CD4-positive, alpha-beta T cell treated with Interleukin-17A for 4 hours (primary cell): Measurements from ENCODE around the gene XRN2.
"Not testable (repeated sequence)": the region's sequence is repeated elsewhere in the genome, so short reads cannot be mapped to it uniquely, and the experiment has no call there.

Source experiments
- DNase-seq: peaks from one replicate; pipeline ENCODE4 v3.0.0-alpha.2; 2020; ENCODE audit warnings: mixed read lengths

Gene XRN2

GRCh38 chr20:21391185-21391971, 88.2 kb downstream of the XRN2 start:
- no peak for DNase-seq

DNA sequence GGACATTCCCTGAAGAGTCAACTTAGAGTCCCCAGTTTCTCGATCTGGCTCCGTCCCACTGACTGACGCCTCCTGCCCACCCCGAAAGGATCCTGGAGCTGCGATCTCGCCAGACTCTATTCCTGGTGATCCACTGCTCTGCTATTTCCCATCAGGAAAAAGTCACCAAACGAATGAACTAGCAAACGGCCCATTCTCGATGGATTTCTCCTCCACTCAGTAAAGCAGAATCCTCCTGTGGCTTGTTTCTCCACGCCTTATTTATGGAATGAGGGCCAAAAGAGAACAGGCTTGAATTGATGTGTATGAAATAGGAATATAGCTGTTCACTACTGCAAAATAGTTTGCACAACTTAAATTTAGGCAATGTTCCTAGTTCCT, 88.8 kb downstream of the XRN2 start:
- no peak for DNase-seq

DNA sequence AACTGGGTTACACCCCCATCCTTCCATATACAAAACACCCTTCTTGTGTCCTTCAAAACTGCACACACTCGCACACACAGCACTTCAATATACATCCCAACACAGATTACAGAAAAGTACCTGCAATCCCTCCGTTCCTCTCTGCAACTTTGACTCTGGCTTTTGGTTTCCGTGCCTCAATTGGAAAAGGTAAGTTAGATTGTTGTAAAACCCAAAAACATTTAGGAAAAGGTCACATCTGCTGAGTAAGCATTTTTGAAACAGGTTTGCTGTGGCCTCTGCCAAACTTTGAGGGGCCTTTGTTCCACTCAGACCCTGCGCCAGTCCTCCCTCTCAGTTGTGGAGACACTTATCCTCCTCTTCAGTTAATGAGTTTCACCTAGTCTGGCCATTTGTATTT, 90.0 kb downstream of the XRN2 start:
- DNase-seq, result no peak

DNA sequence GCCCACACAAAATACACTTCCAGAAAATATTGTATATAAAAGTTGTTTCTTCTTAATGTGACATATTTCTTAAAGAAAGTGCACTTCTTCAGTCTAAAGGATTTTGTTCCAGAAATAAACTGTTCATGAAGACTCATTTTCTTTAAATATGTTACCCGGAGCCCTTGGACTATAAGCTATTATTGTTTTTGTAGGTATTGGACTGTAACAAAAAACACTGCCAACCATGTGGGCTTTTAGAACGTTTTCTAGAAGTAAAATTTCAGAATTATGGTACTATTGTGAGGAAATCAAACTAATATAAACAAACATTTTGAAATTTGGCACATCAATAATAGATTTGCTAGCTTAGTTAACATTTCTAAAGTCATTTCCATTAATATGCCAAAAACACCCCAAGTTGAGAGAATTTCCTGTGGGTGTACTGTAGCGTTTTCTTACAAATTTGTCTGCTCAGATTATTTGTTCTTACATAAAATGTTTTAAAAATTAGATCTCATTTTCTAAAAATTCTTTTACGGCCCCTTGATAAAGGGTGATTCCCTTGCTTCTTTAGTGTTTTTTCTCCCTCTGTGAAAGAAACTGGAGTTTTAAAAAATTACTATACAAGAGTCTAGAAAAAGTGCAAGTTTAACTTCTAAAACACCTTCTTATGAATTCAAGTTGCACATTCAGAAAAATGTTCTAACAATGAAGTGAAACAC, 90.8 kb downstream of the XRN2 start:
- DNase-seq, result no peak

GRCh38 chr20:21394551-21394950, 91.4 kb downstream of the XRN2 start:
- no peak for DNase-seq

DNA sequence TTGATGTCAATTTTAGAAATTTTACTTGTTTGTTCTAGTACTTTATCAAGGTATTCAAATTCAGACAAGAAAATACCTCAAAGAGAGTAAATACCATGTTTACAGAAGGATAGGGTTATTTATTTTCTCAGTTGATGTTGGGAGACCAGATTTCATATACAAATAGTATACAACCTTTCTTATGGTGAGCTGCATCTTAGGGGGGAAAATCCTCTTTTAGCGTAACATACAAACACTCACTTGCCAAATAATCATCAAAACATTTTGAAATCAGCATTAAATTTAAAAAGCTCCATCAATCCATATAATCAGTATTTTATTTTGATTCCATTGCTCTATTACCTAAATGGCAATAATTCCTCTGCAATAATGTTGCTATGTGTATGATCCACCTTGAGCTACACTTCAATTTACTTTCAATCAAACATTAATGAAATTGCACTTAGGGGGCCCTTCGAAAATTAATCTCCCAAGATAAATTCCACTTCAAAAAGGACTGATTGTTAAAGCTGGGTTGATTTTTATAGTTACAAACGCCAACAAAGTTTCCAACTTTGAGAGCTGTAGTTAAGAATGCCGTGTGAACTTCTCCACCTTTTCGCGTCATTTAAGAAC, 92.0 kb downstream of the XRN2 start:
- DNase-seq, result no peak

DNA sequence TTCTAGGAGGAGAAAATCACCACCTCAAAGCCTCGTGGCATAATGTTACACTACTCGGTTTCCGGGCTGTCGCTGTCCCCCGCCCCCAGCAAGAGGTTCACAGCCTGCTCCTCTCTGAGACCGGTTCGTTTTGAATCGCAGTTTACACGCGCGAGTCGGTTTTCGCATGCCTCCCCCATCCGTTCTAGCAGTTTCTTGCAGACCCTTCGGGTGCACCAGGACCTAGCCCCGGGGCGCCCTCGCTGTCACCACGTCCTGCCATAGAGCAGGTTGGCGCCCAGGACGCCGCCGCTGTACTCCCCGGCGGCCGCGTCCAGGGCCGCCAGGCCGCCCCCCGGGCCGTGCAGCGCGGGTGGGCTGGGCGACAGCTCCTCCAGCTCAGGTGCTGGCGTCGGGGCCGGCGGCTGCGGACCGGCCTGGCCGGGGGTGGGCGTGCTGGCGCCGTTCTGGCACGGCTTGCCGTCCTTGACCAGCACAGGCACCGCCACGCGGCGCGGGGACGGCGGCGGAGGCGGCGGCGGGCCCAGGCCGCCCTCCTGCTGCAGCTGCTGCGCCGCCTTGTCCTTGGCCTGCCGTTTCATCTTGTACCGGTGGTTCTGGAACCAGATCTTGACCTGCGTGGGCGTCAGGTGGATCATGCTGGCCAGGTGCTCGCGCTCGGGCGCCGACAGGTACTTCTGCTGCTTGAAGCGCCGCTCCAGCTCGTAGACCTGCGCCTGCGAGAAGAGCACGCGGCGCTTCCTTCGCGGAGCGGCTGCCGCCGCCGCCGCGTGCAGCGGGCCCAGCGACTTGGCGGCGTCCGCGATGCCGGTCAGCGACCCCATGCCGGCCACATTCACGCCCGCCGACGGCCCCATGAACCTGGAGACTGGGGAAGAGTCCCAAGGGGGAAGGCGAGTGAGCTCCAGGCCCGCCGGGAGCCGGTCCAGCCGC, 92.8 kb downstream of the XRN2 start:
- peak; percentile 42 for DNase-seq

DNA sequence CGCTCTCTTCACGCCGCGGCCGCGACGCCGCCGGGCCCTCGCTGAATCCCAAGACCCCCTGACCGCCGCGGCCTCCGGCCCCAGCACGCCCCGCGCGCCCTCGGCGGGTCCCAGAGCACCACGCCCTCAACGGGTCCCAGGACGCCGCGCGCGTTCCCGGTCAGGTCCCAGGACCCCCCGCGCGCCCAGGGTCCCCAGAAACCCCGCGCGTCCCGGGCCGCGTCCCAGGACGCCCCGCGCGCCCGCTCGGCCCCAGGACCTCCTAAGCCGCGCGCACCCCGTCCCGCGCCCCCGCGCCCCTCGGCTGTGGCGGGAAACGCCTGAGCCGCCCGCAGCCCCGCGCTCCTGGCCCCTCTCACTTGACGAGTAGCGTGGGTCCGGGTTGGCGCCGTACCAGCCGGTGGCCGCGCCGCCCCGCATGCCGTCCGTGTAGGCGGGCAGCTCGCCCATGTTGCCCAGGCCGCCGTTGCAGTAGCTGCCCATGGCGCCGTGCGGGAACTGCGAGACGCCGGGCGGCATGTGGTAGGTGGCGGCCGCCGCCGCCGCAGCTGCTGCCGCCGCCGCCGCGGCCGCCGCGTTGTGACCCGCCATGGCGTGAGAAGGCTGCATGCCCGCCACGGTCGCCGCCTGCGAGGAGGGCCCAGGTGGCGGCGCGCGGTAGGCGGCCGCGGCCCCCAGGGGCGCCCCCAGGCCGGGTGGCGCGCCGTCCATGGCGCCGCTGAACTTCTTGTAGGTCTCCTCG, 93.6 kb downstream of the XRN2 start:
- no peak for DNase-seq

GRCh38 chr20:21397341-21398108, 94.4 kb downstream of the XRN2 start, which contains the start of gene NKX2-4:
TSS of gene NKX2-4 (minus strand) at chr20:21397526. CDS start at chr20:21397399, 127 bp downstream.
- no peak for DNase-seq

GRCh38 chr20:21398109-21399004, 95.2 kb downstream of the XRN2 start:
- no peak for DNase-seq

- no peak for DNase-seq
Observed at GRCh38 chr20:21399005-21399475, 95.9 kb downstream of the XRN2 start.

GRCh38 chr20:21411725-21412124, 108.6 kb downstream of the XRN2 start:
- DNase-seq, result no peak

GRCh38 chr20:21413996-21414395, 110.9 kb downstream of the XRN2 start:
- DNase-seq, result not testable (repeated sequence)

DNA sequence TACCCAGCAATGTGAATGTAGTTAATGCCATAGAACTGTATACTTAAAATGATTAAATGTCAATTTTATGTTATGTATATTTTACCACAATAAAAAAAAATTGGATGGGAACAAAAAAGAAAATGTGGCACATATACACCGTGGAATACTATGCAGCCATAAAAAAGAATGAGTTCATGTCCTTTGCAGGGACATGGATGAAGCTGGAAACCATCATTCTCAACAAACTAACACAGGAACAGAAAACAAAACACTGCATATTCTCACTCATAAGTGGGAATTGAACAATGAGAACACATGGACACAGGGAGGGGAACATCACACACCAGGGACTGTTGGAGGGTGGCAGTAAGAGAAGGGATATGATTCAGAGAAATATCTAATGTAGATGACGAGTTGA, 116.0 kb downstream of the XRN2 start:
- DNase-seq, result not testable (repeated sequence)

- no peak for DNase-seq
Observed at GRCh38 chr20:21421601-21422236, 118.6 kb downstream of the XRN2 start.

DNA sequence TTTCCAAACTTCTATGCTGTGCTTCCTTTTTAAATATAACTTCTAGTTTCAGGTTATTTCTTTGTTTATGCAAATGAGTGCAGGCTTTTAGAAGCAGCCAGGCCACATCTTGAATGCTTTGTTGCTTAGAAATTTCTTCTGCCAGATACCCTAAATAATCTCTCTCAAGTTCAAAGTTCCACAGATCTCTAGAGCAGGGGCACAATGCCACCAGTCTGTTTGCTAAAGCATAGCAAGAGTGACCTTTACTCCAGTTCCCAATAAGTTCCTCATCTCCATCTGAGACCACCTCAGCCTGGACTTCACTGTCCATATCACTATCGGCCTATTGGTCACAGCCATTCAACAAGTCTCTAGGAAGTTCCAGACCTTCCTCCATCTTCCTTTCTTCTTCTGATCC, 120.6 kb downstream of the XRN2 start:
- not testable (repeated sequence) for DNase-seq

DNA sequence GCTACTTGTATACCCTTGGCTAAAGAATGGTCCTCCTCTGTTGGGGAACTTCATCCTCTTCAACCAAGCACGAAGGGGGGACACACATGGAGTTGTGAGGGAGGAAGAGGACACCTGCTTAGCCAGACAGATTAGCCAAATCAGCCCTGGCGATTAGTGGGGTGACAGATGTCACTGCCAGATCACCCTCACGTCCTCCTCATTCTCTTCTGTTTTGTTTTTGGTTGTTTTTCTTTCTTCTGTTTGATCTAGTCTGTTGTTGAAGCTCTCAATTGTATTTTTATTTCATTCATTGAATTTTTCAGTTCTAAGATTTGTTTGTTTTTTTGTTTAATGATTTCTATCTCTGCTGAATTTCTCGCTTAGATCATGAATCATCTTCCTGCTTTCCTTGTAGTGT, 121.7 kb downstream of the XRN2 start:
- DNase-seq, result no peak

GRCh38 chr20:21430020-21430419, 126.9 kb downstream of the XRN2 start:
- no peak for DNase-seq

- DNase-seq, result no peak
Observed at GRCh38 chr20:21432911-21433310, 129.8 kb downstream of the XRN2 start.
